Esophagus muscularis mucosa (tissue), 4 donors: ENCODE measurements around the gene HOXD10.

Experiments used
- CTCF ChIP-seq, 3 experiments: fragments of 200-600 bp in 2 of 3; fragments of 450-650 bp in 1 of 3; sonication (generic) in 2 of 3; IDR thresholded peaks; one replicate each; pipeline ENCODE4 v1.5.1; 2017 to 2019; ENCODE audit warnings: antibody characterized with exemption in 3 of 3, mild to moderate bottlenecking in 2 of 3, moderate library complexity in 1 of 3
- EP300 ChIP-seq: sonication (generic); formaldehyde crosslinking; IDR thresholded peaks from one replicate; pipeline ENCODE4 v1.6.1; 2017; ENCODE audit warnings: antibody characterized with exemption
- POLR2A ChIP-seq: fragments of 450-650 bp; IDR thresholded peaks from one replicate; pipeline ENCODE4 v1.6.1; 2017; ENCODE audit warnings: antibody characterized with exemption, moderate library complexity, mild to moderate bottlenecking, low read depth
- POLR2AphosphoS5 ChIP-seq, 2 donors: sonication (generic); formaldehyde crosslinking; IDR thresholded peaks; one replicate each; pipeline ENCODE4 v1.6.1; 2017; ENCODE audit warnings: antibody characterized with exemption in 2 of 2

DNA sequence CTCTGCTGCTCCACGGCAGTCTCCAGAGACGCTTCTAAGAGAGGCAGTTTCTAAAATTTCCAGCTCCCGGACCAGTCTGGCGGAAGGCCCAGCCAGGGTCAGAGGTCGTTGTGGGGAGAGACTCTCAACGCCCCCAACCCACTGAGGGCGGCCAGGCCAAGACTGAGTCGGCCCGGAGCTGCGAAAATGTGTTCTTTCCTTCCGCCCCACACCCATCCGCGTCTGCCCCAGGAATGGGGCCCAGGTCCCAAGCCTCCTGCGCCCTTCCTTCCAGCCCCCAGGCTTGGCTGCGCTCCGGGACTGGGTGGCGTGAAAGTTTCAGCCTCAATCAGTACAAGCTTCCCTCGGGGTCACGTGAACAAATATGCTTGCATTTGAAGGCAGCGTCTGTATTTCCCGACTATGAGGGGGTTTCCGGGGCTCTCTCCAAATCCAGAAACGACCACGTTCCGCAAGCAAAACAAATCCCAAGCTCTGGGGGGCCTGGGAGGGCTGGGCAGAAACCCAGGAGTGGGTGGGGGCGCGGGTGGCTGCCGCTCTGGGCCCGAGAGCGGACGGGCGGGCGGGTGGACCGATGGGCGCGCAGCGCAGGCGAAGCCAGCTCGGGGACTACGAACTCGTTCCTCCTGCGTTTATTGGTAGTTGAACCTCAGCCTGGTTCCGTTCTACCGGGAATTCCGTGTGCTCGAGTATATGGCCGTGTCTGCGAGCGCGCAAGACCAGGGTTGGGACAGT, 43.8 kb downstream of the HOXD10 start:
- no peak for TF ChIP-seq CTCF (IDR thresholded peaks at IDR 0.05)
- TF ChIP-seq POLR2A, result no peak
- no peak for TF ChIP-seq EP300
- TF ChIP-seq POLR2AphosphoS5 (IDR thresholded peaks at IDR 0.05), result no peak
